C4-2B (cell line): ENCODE measurements around the gene TMEM236.
A peak's percentile ranks its signal among the peaks of the same experiment; 100 is the strongest.

Source experiments
- H3K27ac ChIP-seq: fragments of 450-650 bp; 2 replicates; pipeline ENCODE4 v1.5.1; 2017
- ZFX ChIP-seq: fragments of 450-650 bp; IDR thresholded peaks from 2 replicates; pipeline ENCODE4 v1.6.1; 2017
- TF ChIP-seq, protein P1 (sequence below): fragments of 450-650 bp; conservative IDR thresholded peaks from 2 replicates; pipeline ENCODE4 v1.5.1; 2017; ENCODE audit warnings: mild to moderate bottlenecking

TMEM236 gene

DNA sequence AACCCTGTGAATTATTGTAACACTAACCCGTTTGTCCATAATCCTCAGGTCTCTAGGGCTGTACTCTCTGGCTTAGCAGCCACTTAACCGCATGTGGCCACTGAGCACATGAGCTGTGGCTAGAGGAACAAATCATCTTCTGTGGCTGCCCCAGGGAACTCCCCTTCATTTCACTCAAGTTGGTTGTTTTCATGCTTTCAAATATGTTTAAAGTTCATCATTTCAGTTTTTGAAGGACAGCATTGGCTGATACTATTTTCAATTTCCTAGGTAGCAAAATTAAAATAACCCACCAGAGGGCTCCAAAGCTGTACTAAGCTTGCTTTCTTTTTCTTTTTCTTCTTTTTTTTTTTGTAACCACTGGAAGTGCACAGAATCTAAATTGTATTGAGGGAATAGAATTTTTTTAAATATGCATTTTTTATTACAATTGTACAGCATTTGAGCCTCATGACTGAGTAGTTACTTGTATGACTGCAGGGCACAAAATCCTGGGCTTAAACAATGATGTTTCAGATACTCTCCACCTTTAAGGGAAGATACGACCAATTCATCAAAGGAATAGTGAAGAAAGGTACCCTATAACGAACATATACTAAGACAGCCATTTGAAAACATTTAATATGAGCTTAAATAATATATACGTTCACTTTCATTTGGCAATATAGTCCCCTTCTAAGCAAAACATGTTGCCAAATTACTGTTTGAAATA is 95.7 kb downstream of the TMEM236 start:
- TF ChIP-seq, protein P1, sequence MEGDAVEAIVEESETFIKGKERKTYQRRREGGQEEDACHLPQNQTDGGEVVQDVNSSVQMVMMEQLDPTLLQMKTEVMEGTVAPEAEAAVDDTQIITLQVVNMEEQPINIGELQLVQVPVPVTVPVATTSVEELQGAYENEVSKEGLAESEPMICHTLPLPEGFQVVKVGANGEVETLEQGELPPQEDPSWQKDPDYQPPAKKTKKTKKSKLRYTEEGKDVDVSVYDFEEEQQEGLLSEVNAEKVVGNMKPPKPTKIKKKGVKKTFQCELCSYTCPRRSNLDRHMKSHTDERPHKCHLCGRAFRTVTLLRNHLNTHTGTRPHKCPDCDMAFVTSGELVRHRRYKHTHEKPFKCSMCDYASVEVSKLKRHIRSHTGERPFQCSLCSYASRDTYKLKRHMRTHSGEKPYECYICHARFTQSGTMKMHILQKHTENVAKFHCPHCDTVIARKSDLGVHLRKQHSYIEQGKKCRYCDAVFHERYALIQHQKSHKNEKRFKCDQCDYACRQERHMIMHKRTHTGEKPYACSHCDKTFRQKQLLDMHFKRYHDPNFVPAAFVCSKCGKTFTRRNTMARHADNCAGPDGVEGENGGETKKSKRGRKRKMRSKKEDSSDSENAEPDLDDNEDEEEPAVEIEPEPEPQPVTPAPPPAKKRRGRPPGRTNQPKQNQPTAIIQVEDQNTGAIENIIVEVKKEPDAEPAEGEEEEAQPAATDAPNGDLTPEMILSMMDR = peak; percentile 75
- TF ChIP-seq ZFX = no peak
- no peak overlapping the region for H3K27ac ChIP-seq

DNA sequence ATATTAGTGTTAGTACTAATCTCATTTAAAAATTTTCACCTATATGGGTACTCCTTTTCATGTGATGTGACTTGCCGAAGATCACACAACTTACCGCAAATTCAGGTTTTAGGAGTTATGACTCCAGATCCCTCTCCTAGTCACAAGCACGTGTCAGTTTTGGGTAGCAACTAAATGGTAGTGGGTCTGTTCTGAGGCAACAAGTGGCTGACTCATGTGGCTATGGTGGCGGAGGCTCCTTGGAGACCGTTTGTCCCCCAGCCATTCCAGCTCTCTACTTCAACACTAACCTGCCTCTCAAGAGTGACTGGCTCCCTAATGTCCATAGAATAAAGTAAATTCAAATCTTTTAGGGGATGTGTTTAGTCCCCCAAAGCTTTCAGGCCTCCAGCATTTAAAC is 96.6 kb downstream of the TMEM236 start:
- TF ChIP-seq, protein P1 = no peak
- TF ChIP-seq ZFX = no peak
- H3K27ac ChIP-seq = no peak overlapping the region
